ENCODE data around the gene ROGDI. TPM values are rescaled to one million over a fixed set of nuclear protein-coding genes. Genes with fewer than 3 reads are reported as not detected.

Gene ROGDI
- total and polyA plus RNA-seq, 7 donors, result 23.4 to 72.8 (median 47.9) TPM

GRCh38 chr16:4799171-4799855, 3.1 kb downstream of the ROGDI start:
- TF ChIP-seq CTCF (IDR thresholded peaks at IDR 0.05) (no peak), EP300 (IDR thresholded peaks at IDR 0.05) (no peak), POLR2A (IDR thresholded peaks at IDR 0.05) (no peak), POLR2AphosphoS5 (IDR thresholded peaks at IDR 0.05) (no peak)
- no peak overlapping the region for H3K4me3 ChIP-seq
- H3K4me1 ChIP-seq, result peaks cover 0 to 30% (median 28%) of the 10 kb centered on the region in 4 donors
- intact Hi-C loops (cut with DNase I), result no loop called here
- H3K27ac ChIP-seq, result no peak overlapping the region
- peaks cover 0 to 34% (median 13%) of the 10 kb centered on the region in 4 donors for H3K36me3 ChIP-seq
- no peak for DNase-seq
- 88 to 94% methylated on average over 19 of the region's 19 CpGs for WGBS, 2 donors
- no peaks in the 10 kb centered on the region for H3K9me3 ChIP-seq
- H3K27me3 ChIP-seq, result no peaks in the 10 kb centered on the region

- Histone ChIP-seq H3K4me3 (no peak overlapping the region), H3K36me3 (peaks cover 0 to 33% (median 13%) of the 10 kb centered on the region in 4 donors), H3K27ac (no peak overlapping the region), H3K4me1 (peaks cover 0 to 21% (median 20%) of the 10 kb centered on the region in 4 donors), H3K27me3 (no peaks in the 10 kb centered on the region), H3K9me3 (no peaks in the 10 kb centered on the region)
- intact Hi-C loops (cut with DNase I), result no loop called here
- TF ChIP-seq POLR2AphosphoS5 (IDR thresholded peaks at IDR 0.05) (no peak), POLR2A (IDR thresholded peaks at IDR 0.05) (no peak), EP300 (IDR thresholded peaks at IDR 0.05) (no peak), CTCF (IDR thresholded peaks at IDR 0.05) (no peak)
- DNase-seq, result no peak
- 93% methylated on average over 16 of the region's 16 CpGs for WGBS, 2 donors
Observed at GRCh38 chr16:4798456-4798855, 4.0 kb downstream of the ROGDI start.

- H3K27ac ChIP-seq, result no peak overlapping the region
- H3K27me3 ChIP-seq, result no peaks in the 10 kb centered on the region
- no peak overlapping the region for H3K4me3 ChIP-seq
- peaks cover 0 to 17% (median 15%) of the 10 kb centered on the region in 4 donors for H3K4me1 ChIP-seq
- no peak for DNase-seq
- H3K9me3 ChIP-seq, result no peaks in the 10 kb centered on the region
- TF ChIP-seq EP300 (IDR thresholded peaks at IDR 0.05) (no peak), POLR2AphosphoS5 (IDR thresholded peaks at IDR 0.05) (no peak), POLR2A (IDR thresholded peaks at IDR 0.05) (no peak), CTCF (IDR thresholded peaks at IDR 0.05) (no peak)
- H3K36me3 ChIP-seq, result peaks cover 0 to 33% (median 13%) of the 10 kb centered on the region in 4 donors
- intact Hi-C loops (cut with DNase I), result no loop called here
- WGBS, 2 donors, result 91 to 94% methylated on average over 22 of the region's 22 CpGs
Observed at GRCh38 chr16:4797805-4798252, 4.6 kb downstream of the ROGDI start.

GRCh38 chr16:4796982-4797804, 5.2 kb downstream of the ROGDI start:
- 81 to 88% methylated on average over 21 of the region's 21 CpGs for WGBS, 2 donors
- Histone ChIP-seq H3K36me3 (peaks cover 0 to 33% (median 13%) of the 10 kb centered on the region in 4 donors), H3K27me3 (no peaks in the 10 kb centered on the region), H3K4me1 (peaks cover 0 to 17% (median 15%) of the 10 kb centered on the region in 4 donors), H3K27ac (no peak overlapping the region), H3K4me3 (no peak overlapping the region), H3K9me3 (no peaks in the 10 kb centered on the region)
- DNase-seq, result no peak
- no peak for TF ChIP-seq POLR2A (IDR thresholded peaks at IDR 0.05)
- no peak for TF ChIP-seq CTCF (IDR thresholded peaks at IDR 0.05)
- TF ChIP-seq POLR2AphosphoS5 (IDR thresholded peaks at IDR 0.05), result no peak
- TF ChIP-seq EP300 (IDR thresholded peaks at IDR 0.05), result no peak
- intact Hi-C loops (cut with DNase I), result no loop called here

Data from sigmoid colon (tissue), 7 donors.